Middle frontal gyrus (tissue), 1 donor: ENCODE results near the gene FAR2.
"Not testable (repeated sequence)": the region's sequence is repeated elsewhere in the genome, so short reads cannot be mapped to it uniquely, and the experiment has no call there.

Experiments used
- DNase-seq: peaks from one replicate; pipeline ENCODE4 v3.0.0-alpha.2; 2015; ENCODE audit warnings: low spot score; ENCODE audit errors: extremely low spot score

The FAR2 gene

GRCh38 chr12:29148911-29149690 lies at the start of gene FAR2:
TSS of gene FAR2 (plus strand) at chr12:29149278. CDS start at chr12:29270450, 121,172 bp downstream.
- DNase-seq, result no peak

GRCh38 chr12:29102741-29103140 lies 46.3 kb upstream of the FAR2 start:
- no peak for DNase-seq

GRCh38 chr12:29103539-29103974 lies 45.5 kb upstream of the FAR2 start:
- DNase-seq, result no peak

- DNase-seq, result no peak
Observed at GRCh38 chr12:29104516-29104915, 44.6 kb upstream of the FAR2 start.

GRCh38 chr12:29110506-29111442 lies 38.3 kb upstream of the FAR2 start:
- no peak for DNase-seq

GRCh38 chr12:29113101-29113500 lies 36.0 kb upstream of the FAR2 start:
- no peak for DNase-seq

- no peak for DNase-seq
Observed at GRCh38 chr12:29116414-29116813, 32.7 kb upstream of the FAR2 start.

GRCh38 chr12:29131539-29131938 lies 17.5 kb upstream of the FAR2 start:
- DNase-seq, result no peak

GRCh38 chr12:29132316-29132715 lies 16.8 kb upstream of the FAR2 start:
- no peak for DNase-seq

- no peak for DNase-seq
Observed at GRCh38 chr12:29133181-29133580, 15.9 kb upstream of the FAR2 start.

GRCh38 chr12:29133680-29134079 lies 15.4 kb upstream of the FAR2 start:
- DNase-seq, result no peak

- DNase-seq, result not testable (repeated sequence)
Observed at GRCh38 chr12:29138256-29138655, 10.8 kb upstream of the FAR2 start.

GRCh38 chr12:29138855-29139254 lies 10.2 kb upstream of the FAR2 start:
- not testable (repeated sequence) for DNase-seq

GRCh38 chr12:29145372-29146170 lies 3.5 kb upstream of the FAR2 start:
- DNase-seq, result no peak

GRCh38 chr12:29146196-29146595 lies 2.9 kb upstream of the FAR2 start:
- no peak for DNase-seq

GRCh38 chr12:29147731-29148595 lies 1.1 kb upstream of the FAR2 start:
- DNase-seq, result no peak

- DNase-seq, result no peak
Observed at GRCh38 chr12:29148596-29148910, 525 bp upstream of the FAR2 start.

GRCh38 chr12:29149691-29150281 lies 708 bp downstream of the FAR2 start:
- no peak for DNase-seq

- no peak for DNase-seq
Observed at GRCh38 chr12:29150462-29150861, 1.4 kb downstream of the FAR2 start.

GRCh38 chr12:29152223-29152868 lies 3.3 kb downstream of the FAR2 start:
- no peak for DNase-seq
